Esophagus muscularis mucosa (tissue), 3 donors: ENCODE results near the gene HSPB7.

Experiments used
- POLR2A ChIP-seq: fragments of 450-650 bp; IDR thresholded peaks from one replicate; pipeline ENCODE4 v1.6.1; 2017; ENCODE audit warnings: antibody characterized with exemption, moderate library complexity, mild to moderate bottlenecking, low read depth
- POLR2AphosphoS5 ChIP-seq, 2 donors: sonication (generic); formaldehyde crosslinking; IDR thresholded peaks; one replicate each; pipeline ENCODE4 v1.6.1; 2017; ENCODE audit warnings: antibody characterized with exemption in 2 of 2
- TF ChIP-seq, protein P1 (sequence below), 3 experiments: fragments of 200-600 bp in 2 of 3; fragments of 450-650 bp in 1 of 3; sonication (generic) in 2 of 3; IDR thresholded peaks; one replicate each; pipeline ENCODE4 v1.5.1; 2017 to 2019; ENCODE audit warnings: antibody characterized with exemption in 3 of 3, mild to moderate bottlenecking in 2 of 3, moderate library complexity in 1 of 3

DNA sequence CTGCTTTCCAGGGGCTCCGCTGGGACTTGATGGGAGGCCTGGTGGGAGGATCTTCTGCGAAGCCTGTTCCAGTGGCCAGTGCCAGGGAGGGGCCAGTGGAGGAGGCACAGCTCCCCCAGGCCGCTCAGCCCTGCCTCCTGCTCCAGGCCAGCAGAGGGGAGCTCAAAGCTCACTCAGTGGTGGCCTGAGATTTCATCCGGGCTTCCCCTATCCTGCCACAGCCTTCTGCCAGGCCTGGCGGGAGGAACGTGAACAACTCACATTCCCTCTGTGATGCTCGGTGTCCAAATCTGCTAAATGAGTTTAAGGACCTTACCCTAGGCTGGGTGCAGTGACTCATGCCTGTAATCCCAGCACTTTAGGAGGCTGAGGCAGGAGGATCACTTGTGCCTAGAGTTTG lies 29.0 kb upstream of the HSPB7 start:
- TF ChIP-seq, protein P1, sequence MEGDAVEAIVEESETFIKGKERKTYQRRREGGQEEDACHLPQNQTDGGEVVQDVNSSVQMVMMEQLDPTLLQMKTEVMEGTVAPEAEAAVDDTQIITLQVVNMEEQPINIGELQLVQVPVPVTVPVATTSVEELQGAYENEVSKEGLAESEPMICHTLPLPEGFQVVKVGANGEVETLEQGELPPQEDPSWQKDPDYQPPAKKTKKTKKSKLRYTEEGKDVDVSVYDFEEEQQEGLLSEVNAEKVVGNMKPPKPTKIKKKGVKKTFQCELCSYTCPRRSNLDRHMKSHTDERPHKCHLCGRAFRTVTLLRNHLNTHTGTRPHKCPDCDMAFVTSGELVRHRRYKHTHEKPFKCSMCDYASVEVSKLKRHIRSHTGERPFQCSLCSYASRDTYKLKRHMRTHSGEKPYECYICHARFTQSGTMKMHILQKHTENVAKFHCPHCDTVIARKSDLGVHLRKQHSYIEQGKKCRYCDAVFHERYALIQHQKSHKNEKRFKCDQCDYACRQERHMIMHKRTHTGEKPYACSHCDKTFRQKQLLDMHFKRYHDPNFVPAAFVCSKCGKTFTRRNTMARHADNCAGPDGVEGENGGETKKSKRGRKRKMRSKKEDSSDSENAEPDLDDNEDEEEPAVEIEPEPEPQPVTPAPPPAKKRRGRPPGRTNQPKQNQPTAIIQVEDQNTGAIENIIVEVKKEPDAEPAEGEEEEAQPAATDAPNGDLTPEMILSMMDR (IDR thresholded peaks at IDR 0.05) = no peak
- TF ChIP-seq POLR2AphosphoS5 (IDR thresholded peaks at IDR 0.05) = no peak
- no peak for TF ChIP-seq POLR2A
